K562 (cell line): ENCODE measurements around the gene P4HTM. TPM values are rescaled to one million over a fixed set of nuclear protein-coding genes. Genes with fewer than 3 reads are reported as not detected.

ENCODE experiments used
- ATF1 ChIP-seq, 2 experiments: fragments of 450-650 bp in 1 of 2; IDR thresholded peaks; 2 replicates each; pipeline ENCODE4 v1.6.1; 2016; ENCODE audit warnings: missing compliant biosample characterization in 1 of 2, missing genetic modification characterization in 1 of 2
- ATF3 ChIP-seq, 2 experiments: fragments of 450-650 bp in 1 of 2; sonication (generic) in 1 of 2; formaldehyde crosslinking in 1 of 2; IDR thresholded peaks in 1 of 2; conservative IDR thresholded peaks in 1 of 2; 2 replicates each; pipeline versions ENCODE4 v1.6.1 to v1.8.1; 2016 to 2023; ENCODE audit warnings: mild to moderate bottlenecking in 2 of 2, moderate library complexity in 2 of 2, inconsistent platforms in 1 of 2, missing genetic modification reagents in 1 of 2
- ELF1 ChIP-seq: fragments of 200-800 bp; sonication (Bioruptor generic); IDR thresholded peaks from 2 replicates; pipeline ENCODE4 v1.6.1; 2016; ENCODE audit warnings: missing genetic modification characterization, missing compliant biosample characterization
- ELK3 ChIP-seq: fragments of 450-650 bp; formaldehyde crosslinking; IDR thresholded peaks from 2 replicates; pipeline ENCODE4 v1.4.0; 2020; ENCODE audit warnings: mild to moderate bottlenecking
- HDAC1 ChIP-seq, 2 experiments: fragments of 450-650 bp; IDR thresholded peaks; 2 replicates each; pipeline ENCODE4 v1.6.1; 2016 to 2017; ENCODE audit warnings: inconsistent platforms in 1 of 2, mild to moderate bottlenecking in 1 of 2, moderate library complexity in 1 of 2
- IFI16 ChIP-seq: fragments of 250-450 bp; sonication (Bioruptor Pico); IDR thresholded peaks from 2 replicates; pipeline ENCODE4 v2.1.2; 2022; ENCODE audit warnings: mild to moderate bottlenecking, inconsistent platforms
- KDM4B ChIP-seq, 2 experiments: fragments of 450-650 bp in 1 of 2; sonication (generic) in 1 of 2; IDR thresholded peaks; 2 replicates each; pipeline ENCODE4 v1.6.1; 2016 to 2017; ENCODE audit warnings: borderline replicate concordance in 2 of 2, antibody characterized with exemption in 1 of 2, low read depth in 1 of 2, mild to moderate bottlenecking in 1 of 2
- KLF10 ChIP-seq: fragments of 250-450 bp; sonication (Bioruptor Pico); IDR thresholded peaks from 2 replicates; pipeline ENCODE4 v1.6.1; 2021; ENCODE audit warnings: matching md5 sums
- MBD1 ChIP-seq: fragments of 250-450 bp; sonication (Bioruptor Pico); IDR thresholded peaks from 2 replicates; pipeline ENCODE4 v1.8.0; 2022; ENCODE audit warnings: inconsistent platforms
- MIER1 ChIP-seq: fragments of 450-650 bp; IDR thresholded peaks from 2 replicates; pipeline ENCODE4 v1.6.1; 2016; ENCODE audit warnings: antibody characterized with exemption, mild to moderate bottlenecking, low read depth
- NFATC3 ChIP-seq: fragments of 450-650 bp; IDR thresholded peaks from 2 replicates; pipeline ENCODE4 v1.6.1; 2017; ENCODE audit warnings: mild to moderate bottlenecking
- NR2F6 ChIP-seq: fragments of 450-650 bp; formaldehyde crosslinking; IDR thresholded peaks from 2 replicates; pipeline ENCODE4 v1.4.0; 2020; ENCODE audit warnings: mild to moderate bottlenecking
- NR4A1 ChIP-seq, 2 experiments: fragments of 250-450 bp in 1 of 2; fragments of 450-650 bp in 1 of 2; sonication (Bioruptor Pico) in 1 of 2; IDR thresholded peaks; 2 replicates each; pipeline versions ENCODE4 v1.4.0 to v1.6.1; 2016 to 2020; ENCODE audit warnings: mild to moderate bottlenecking in 2 of 2, missing compliant biosample characterization in 1 of 2, missing genetic modification characterization in 1 of 2, moderate library complexity in 1 of 2
- POU5F1 ChIP-seq: fragments of 150-350 bp; IDR thresholded peaks from 2 replicates; pipeline ENCODE4 v1.6.1; 2014; ENCODE audit warnings: borderline replicate concordance, low read length, low read depth, mild to moderate bottlenecking; ENCODE audit not compliant: partially characterized antibody
- STAT6 ChIP-seq: sonication (generic); formaldehyde crosslinking; IDR thresholded peaks from 2 replicates; pipeline ENCODE4 v1.8.1; 2023; ENCODE audit warnings: mild to moderate bottlenecking, missing genetic modification reagents
- TFAM ChIP-seq: fragments of 250-450 bp; sonication (Bioruptor Pico); conservative IDR thresholded peaks from 2 replicates; pipeline ENCODE4 v1.5.0; 2021; ENCODE audit warnings: mild to moderate bottlenecking, moderate library complexity
- THAP7 ChIP-seq: fragments of 250-450 bp; sonication (Bioruptor Pico); IDR thresholded peaks from 2 replicates; pipeline ENCODE4 v1.5.0; 2021
- ZNF436 ChIP-seq: fragments of 250-450, 450-650 bp; sonication (Bioruptor Pico); formaldehyde crosslinking; IDR thresholded peaks from 2 replicates; pipeline ENCODE4 v1.7.0; 2020; ENCODE audit warnings: mild to moderate bottlenecking
- ZNF589 ChIP-seq: fragments of 200-800 bp; sonication (Bioruptor generic); IDR thresholded peaks from 2 replicates; pipeline ENCODE4 v1.6.1; 2016; ENCODE audit warnings: low read depth, missing genetic modification characterization, missing compliant biosample characterization
- ZNF766 ChIP-seq: fragments of 200-800 bp; sonication (Bioruptor generic); conservative IDR thresholded peaks from 2 replicates; pipeline ENCODE4 v1.6.1; 2016; ENCODE audit warnings: missing genetic modification characterization, missing compliant biosample characterization
- polyA plus RNA-seq, 8 experiments: library from polyadenylated mRNA; depleted of rRNA in 4 of 8; stranded (reverse) in 5 of 8; unstranded in 3 of 8; fragments of >200 nt; fragmentation: Nextera tagmentation in 2 of 8; fragmentation: Illumina TruSeq in 1 of 8; extraction: Ambion mirVana in 2 of 8; extraction: Trizol in 1 of 8; gene quantifications; 2 replicates each; pipeline versions ENCODE4 v1.2.1 to v1.2.3, GENCODE V29; 2011 to 2014; ENCODE audit warnings: inconsistent platforms in 1 of 8, missing spikeins in 1 of 8
- total RNA-seq, 7 experiments: library from RNA; depleted of rRNA in 6 of 7; stranded (reverse); fragments of >200 nt in 6 of 7; fragmentation: Illumina TruSeq in 2 of 7; extraction: Trizol in 2 of 7; gene quantifications; 2 replicates each; pipeline versions ENCODE4 v1.2.1 to v1.2.3, GENCODE V29; 2011 to 2021; ENCODE audit warnings: low replicate concordance in 1 of 7

P4HTM gene
- total and polyA plus RNA-seq, 9 of the 15 experiments (the other 6 are each of a cell fraction or from before 2014, with no cell fraction given) = 0.09 to 0.66 (median 0.25) TPM; not detected in 2

GRCh38 chr3:49021213-49021812 is 31.3 kb downstream of the P4HTM start (continued):
- no peak for TF ChIP-seq KLF10 (CRISPR knock-in tag)
- no peak for TF ChIP-seq IFI16 (CRISPR knock-in tag)
- TF ChIP-seq POU5F1 = no peak
- no peak for TF ChIP-seq STAT6 (CRISPR knock-in tag)
- no peak for TF ChIP-seq ELK3
- no peak for TF ChIP-seq MBD1 (CRISPR knock-in tag)
- no peak; the same call in 1 of the 2 replicates for TF ChIP-seq ZNF589 (CRISPR knock-in tag)
- TF ChIP-seq ATF3 (IDR thresholded peaks at IDR 0.05) = no peak
- no peak for TF ChIP-seq ATF3 (CRISPR knock-in tag; conservative IDR thresholded peaks at IDR 0.05)
- TF ChIP-seq ELF1 = peak; percentile 88
- no peak for TF ChIP-seq ZNF766 (CRISPR knock-in tag)
- TF ChIP-seq TFAM = no peak
- 0 out of 2 replicates have a peak, but pooled peaks have one; percentile 35 for TF ChIP-seq NR4A1 (CRISPR knock-in tag; IDR thresholded peaks at IDR 0.05)
- TF ChIP-seq NR4A1 (tag; IDR thresholded peaks at IDR 0.05) = no peak
- TF ChIP-seq HDAC1 (IDR thresholded peaks at IDR 0.05) = peak in 1 of 2 experiments; percentile 54; a peak in 2 of 4 replicates
- peak; percentile 70 for TF ChIP-seq ATF1 (CRISPR knock-in tag; IDR thresholded peaks at IDR 0.05)
- no peak for TF ChIP-seq ATF1 (tag; IDR thresholded peaks at IDR 0.05)
- no peak for TF ChIP-seq KDM4B (IDR thresholded peaks at IDR 0.05; ENCODE audit: borderline replicate concordance in 2 of 2, low read depth in 1 of 2)
- no peak for TF ChIP-seq NR2F6 (CRISPR knock-in tag)
- TF ChIP-seq ZNF436 (CRISPR knock-in tag) = no peak
- no peak for TF ChIP-seq NFATC3
- TF ChIP-seq THAP7 = no peak
- no peak for TF ChIP-seq MIER1
